Measurements from ENCODE around the gene MRPL44.
"Not testable (repeated sequence)": the region's sequence is repeated elsewhere in the genome, so short reads cannot be mapped to it uniquely, and the experiment has no call there.

MRPL44 gene

DNA sequence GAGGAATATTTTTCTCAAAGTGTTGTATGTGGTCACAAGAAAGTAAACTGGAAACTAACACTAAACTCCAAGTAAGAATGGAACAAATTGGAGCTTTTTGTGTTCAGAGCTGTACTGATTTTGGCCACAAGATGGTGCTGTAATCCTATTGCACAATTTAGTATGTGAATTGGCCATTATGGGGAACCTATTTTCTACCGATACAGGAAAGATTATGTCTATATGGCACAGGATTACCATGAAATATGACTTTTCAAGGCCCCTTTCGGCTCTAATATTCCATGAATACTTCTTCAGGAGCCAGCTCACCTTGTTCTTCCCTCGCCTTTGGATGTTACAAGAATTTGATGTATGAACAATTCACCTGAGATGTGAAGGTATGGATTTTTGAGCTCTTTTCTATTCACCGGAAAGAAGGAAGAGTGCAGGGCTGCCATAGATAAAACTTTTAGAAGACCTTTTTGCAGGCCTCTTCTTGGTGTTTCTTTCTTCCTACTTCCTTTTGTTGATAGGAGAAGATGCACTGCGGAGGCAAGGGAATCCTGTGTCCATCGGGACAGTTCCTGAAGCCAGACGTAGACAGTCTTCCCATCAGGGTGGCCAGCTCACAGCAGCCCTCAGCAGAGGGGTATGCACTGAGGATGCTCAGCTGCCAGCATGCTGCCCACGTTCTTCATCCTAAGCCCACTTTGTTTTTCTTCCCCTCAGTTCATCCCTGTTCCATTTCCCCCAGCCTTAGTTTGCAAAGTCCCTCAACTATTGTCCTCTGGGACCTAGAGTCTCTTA lies 13.3 kb downstream of the MRPL44 start:
- peak; percentile 35 to 45 for DNase-seq (ENCODE audit: low read depth in 2 of 2)

DNA sequence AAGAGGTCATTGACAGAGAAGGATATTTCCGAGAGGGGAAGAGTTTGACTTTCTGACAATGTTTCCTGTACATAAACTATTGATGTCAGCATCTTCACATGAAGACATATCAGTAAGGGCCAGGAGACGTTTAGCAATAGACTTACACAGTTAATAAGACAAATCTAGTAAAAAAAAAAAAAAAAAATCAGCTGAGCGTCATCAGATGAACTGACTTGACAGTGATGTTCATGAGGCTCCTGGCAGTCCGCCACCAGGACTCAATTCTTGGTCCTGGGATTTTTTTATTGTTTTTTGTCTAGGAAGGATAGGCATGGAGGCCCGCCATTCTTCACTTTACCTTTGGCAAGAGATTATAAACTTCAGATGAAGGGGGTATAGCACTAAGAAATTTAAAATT lies 14.5 kb downstream of the MRPL44 start:
- DNase-seq (ENCODE audit: low read depth in 2 of 2): no peak

DNA sequence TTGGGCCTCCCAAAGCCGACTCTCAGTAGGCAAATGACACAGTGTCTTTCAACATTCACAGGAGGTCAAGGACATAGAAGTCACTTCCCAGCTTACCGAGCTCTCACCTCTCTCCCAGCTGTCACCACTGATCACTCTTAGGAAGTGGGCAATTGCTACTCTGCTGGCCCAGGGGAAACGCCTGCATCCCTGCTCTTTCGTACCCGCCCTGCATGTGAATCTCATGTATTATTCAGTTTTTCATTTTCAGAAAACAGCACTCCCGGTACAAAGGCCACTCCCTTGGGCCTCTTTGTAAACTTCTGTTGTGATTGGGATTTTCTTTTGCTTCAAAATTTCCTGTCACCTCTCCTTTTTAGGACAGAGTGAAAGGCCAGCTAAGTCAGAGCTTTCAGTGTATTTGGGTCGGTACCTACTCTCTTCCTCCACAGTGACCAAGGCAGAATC lies 15.4 kb downstream of the MRPL44 start:
- DNase-seq (ENCODE audit: low read depth in 2 of 2): no peak

DNA sequence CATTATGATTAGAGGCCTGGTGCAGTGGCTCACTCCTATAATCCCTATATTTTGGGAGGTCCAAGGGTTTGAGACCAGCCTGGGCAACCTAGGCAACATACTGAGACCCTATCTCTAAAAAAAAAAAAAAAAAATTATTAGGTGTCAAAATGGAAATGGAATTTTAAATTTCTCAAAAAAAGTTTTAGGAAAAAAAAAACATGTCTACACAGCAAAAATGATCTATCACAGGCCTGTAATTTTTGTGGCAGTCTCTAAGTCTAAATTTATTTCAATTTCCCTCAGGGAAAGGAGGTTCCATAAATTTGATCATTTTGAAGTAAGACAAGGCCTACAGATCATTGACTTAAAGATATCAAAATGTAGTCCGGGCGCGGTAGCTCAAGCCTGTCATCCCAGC lies 16.3 kb downstream of the MRPL44 start:
- no peak for DNase-seq (ENCODE audit: low read depth in 2 of 2)

DNA sequence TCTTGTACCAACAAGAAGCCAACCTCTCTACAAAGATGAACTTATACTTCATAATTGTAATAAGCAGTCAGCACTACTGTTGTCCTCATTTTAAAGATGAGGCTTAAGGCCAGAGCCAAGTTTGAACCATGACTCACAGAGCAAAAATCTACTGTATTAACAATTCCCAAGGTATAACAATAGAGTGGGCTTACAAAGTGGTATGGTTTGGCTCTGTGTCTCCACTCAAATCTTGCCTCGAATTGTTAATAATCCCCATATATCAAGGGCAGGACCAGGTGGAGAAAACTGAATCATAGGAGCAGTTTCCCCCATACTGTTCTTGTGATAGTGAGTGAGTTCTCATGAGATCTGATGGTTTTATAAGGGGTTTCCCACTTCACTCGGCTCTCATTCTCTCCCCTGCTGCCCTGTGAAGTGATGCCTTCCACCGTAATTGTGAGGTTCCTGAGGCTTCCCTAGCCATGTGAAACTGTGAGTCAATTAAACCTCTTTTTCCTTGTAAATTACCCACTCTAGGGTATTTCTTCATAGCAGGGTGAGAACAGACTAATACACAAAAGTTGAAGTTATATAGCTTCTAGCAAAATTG lies 19.5 kb downstream of the MRPL44 start:
- peak; percentile 57 for DNase-seq (ENCODE audit: low read depth in 2 of 2)

DNA sequence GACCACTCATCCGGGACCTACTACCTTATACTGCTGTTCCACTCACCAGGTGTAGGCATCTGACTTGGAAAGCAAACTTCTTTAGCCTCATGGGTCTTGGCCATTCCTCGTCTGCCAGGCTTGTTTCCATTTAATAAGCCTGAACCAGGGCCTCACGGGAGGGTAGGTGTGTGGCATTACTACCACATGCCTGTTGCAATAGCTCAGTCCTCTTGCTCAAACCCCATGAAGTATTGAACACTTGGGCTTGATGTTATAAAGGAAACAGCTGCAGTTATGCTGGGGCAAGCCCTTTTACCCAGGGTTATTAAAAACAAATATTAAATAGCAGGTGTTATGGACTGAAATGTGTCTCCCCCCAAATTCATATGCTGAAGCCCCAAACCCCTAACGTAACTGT lies 21.2 kb downstream of the MRPL44 start:
- no peak for DNase-seq (ENCODE audit: low read depth in 2 of 2)

DNA sequence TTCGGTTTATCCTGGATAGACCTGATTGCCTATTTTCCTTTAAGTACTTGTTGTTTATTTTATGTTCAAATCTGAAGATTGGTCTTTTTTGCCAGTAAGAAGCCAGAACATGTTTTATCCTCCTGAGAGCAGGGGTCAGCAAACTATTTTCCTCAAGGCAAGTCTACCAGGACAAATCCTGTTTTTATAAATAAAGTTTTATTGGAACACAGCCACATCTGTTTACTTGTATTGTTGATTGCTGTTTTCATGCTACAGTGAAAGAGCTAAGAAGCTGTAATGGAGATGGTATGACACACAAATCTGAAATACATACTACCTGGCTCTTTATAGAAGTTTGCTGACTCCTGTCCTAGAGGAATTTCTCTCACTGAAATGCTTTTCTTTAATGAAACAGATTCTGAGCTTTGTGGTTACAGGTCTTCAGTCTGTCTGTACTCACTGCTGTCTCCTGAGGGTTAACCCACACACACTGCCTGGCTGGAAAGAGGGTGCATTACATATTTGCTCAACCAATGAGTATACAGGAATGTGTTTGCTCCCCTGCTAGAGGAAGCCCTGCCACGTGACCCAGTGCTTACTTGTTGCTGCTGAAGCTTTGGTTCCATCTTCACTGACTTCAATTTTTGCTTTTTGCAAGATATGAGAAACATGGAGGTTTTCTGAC lies 22.6 kb downstream of the MRPL44 start:
- peak in 1 of 2 experiments; percentile 28 for DNase-seq (ENCODE audit: low read depth in 2 of 2)

DNA sequence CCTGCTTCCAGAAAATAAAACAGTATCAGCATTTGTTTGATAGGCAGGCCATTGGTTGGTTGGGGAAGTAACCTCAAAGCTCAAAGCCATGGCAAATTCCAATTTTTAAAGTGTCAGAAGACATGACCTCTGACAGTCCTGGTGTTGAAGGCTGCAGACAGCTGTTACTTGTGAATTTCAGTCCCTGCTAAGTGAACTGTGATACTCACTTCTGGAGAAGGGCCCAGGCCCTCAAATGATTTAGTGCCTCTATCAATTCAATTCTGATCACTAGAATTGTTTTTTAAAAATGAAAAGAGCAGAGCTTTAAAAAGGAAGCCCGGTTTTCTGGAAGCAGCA lies 23.1 kb downstream of the MRPL44 start:
- DNase-seq (ENCODE audit: low read depth in 2 of 2): no peak

DNA sequence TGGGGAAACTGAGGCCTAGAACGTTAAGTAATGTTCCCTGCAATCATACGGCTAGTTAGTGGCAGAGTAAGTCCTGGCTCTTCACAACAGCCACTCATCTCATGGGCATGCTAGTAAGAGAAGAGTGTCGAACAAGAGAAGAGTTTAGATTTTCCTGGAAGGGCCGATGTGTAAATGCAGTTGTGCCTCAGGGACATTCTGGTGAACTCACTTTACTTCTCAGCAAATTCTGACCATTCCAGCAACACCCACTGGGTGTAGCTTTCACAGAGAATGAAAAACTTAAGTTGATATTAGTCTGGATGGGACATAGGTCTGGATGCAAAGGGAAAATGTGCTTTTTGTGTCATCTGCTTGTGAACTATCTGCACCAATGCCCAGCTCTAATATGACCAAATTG lies 23.5 kb downstream of the MRPL44 start:
- DNase-seq (ENCODE audit: low read depth in 2 of 2): no peak

DNA sequence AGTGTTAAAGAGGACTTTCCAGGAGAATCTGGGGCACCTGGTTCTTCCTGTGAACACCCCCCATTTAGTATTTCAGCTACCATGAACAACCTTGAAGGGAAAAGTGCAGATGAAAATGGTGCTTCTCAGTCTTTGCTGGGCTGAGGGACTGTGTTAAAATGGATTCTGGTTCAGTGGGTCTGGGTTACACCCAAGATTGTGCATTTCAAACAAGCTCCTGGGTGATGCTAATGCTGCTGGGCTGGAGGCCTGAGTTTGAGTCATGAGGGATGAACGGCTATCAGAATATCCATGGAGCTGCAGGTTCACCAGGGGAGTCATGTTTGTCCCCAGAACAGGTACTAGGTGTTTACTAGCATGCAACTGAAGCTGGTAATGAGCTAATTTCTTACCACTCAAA lies 24.0 kb downstream of the MRPL44 start:
- DNase-seq (ENCODE audit: low read depth in 2 of 2): no peak

DNA sequence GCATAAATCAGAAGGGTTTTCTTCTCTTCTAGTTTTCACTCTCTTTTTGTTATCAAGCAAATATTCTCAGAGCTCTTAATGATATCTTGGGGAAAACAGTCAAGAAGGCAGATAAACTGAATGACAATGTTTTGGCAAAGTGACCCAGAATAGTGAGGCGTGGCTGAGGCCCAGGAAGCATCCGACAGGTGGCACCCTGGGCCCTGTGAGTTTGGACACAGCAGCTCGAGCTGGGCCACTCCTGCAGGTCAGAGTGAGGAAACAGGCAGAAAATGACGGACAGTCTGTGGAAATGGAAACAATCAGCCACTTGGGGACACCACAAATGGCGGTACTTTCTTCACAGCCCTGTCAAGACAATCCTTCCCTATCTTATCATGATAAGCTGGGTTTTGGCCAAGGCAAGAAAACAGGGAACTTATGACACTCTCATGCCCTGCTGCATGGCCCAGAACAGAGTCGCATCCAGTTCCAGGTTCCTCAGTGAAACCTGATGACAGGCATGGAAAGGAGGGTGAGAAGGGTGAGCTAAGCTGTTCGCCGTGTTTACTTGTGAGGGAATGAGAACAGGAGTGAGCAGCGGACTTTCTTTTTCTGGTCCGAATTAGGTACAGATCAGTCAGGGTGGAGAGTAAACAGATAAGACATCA lies 32.1 kb downstream of the MRPL44 start:
- no peak for DNase-seq (ENCODE audit: low read depth in 2 of 2)

DNA sequence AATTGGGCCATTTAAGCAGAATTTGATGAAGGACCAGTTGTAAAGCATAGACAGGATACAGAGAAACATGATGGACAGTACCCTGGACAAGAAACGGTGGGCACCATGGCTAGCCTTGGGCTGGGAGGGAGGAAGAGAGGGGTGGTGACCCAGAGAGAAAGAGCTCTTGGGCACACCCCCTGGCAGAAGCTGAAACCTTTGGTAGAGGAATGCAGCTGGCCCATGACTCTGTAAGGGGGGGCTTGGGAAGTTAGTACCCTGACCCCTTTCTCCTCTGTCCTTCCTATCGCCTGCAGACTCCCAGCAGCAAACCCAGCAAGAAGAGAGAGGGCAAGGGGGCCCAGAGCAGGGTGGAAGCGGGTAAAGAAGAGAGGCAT lies 32.6 kb downstream of the MRPL44 start:
- DNase-seq (ENCODE audit: low read depth in 2 of 2): no peak

DNA sequence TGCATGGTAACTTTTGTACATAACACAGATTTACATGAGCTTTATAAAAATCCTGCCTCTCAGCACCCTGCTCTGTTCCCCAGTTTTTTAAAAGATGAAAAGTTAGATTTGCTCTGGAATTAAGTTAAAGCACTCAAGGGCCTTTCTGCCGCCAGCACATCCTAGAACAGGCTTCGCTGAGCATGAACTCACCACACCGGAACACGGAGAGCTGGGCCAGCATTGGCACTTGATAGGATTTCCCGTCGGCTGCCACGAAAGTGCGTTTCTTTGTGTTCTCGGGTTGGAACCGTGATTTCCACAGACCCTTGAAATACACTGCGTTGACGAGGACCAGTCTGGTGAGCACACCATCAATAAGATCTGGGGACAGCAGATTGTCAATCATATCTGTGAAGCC lies 34.3 kb downstream of the MRPL44 start:
- no peak for DNase-seq (ENCODE audit: low read depth in 2 of 2)

DNA sequence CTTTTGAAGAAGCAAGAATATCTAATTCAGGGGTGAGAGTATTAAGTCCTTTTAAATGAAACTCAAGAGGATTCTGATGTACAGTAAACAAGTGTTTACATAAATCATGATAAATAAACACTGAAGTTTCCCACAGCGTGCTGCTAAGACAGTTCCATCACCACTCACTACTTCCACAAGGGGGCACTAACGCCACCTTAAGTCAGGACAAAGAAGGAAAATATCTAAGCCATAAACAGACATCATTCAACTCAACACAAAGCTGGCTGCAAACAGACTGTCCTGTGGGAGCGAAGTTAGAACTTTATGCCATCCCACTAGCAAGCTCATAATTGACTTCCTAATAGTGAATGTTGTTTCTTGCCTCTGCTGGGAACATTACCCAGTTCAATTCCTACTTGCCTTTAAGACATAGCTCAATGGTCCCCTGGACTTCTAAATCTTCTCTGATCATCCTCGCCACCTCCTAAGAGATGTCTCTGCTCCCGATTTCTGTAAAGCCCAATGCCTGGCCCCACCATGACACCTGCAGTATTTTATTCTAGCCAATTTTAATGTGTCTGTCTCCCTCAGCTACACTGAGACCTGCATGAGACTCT lies 36.5 kb downstream of the MRPL44 start:
- peak; percentile 76 to 80 for DNase-seq (ENCODE audit: low read depth in 2 of 2)

DNA sequence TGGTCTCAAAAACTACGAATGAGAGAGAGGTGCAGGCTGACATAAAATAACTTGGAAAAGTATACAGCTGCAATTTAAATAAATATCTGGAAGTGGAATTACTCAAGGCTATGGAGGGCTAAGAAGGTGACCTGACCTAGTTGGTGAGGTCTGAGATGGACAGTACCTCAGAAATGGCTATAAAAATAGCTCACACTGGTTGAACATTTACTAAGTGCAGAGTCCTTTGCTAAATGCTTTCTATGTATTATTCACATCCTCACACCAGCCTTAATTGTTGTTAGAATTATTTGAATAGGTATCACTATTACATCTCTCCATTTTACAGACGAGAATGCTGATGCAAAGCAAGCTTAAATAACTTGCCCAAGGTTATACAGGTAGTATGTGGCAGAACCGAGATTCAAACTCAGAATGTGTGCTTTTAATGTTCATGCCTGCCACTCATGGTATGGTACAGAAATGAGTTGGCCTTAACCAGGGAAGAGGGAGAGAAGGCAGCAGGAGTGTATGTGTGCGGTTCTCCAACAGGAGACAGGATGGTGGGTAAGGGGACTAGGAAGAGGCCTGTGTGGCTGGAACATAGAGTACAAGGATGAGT lies 37.4 kb downstream of the MRPL44 start:
- DNase-seq (ENCODE audit: low read depth in 2 of 2): no peak

DNA sequence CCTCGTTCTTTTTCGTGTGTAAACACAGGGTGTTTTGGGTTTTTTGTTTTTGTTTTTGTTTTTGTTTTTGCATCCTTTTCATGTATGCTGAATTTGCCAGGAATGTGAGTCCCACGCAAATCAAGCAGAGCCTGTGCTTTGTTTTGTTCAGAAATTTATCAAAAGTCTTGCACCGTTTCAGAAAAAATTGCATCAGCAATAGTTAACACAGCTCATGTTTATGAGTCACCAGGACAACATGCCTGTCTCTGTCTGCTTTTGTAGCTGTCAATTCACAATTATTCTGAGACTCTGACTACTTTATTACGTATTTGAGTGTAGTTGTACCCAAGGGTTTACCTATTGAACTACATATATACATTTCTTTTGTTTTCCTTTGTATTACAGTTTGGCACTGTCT lies 38.3 kb downstream of the MRPL44 start:
- peak; percentile 46 to 52 for DNase-seq (ENCODE audit: low read depth in 2 of 2)

DNA sequence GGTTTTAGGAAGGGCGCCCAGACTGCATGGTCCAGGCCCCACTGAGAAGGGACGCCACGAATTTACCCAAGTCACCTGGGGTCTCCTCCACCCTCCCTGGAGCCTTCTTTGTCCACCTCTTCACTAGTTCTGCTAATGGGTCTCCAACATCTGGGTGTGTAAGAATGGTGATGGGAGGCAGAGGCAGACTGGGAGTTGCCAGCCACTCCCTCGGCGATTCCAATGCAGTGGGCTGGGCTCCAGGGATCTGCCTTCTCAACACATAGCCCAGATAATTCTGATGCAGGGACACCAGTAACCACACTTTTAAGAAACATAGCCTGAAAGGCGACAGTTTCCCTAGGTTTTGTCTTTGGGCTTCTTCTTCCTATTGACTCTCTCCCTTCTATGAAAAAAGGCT lies 39.1 kb downstream of the MRPL44 start:
- DNase-seq (ENCODE audit: low read depth in 2 of 2): no peak

DNA sequence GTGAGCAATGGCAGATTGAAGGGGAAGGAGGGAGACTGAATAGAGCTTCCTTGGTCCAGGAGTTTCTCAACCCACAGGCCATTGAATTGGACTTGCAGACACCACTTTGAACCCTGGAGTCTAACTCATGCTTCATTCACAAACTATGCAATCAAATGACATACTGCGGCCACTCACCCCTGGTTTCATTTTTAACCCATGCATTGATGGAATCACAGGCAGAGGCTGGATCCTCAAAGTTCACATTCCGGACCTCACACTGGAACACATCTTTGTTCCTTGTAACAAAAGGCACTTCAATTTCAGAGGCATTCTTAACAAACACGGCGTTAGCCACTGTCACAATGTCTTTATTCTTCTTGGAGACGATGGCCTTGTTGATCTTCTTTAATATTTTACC lies 40.7 kb downstream of the MRPL44 start:
- DNase-seq (ENCODE audit: low read depth in 2 of 2): no peak

DNA sequence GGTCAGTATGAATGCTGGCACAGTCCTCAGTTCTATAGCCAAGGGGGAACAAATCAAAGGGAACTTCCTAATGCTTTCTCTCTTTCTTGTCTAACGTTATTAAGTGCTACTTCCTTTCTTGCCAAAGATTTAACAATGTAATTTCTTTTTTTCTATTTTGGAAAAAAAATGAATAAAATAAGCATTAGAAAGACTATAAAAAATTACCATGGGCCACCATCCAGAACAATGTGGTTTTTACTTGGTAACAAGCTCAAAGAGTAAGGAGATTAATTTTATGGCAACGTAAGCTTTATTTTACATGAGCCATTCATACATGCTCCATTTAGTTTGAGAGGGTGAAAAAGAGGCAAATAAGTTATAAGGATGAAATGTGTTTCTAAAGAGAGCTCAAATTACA lies 41.7 kb downstream of the MRPL44 start:
- no peak for DNase-seq (ENCODE audit: low read depth in 2 of 2)

DNA sequence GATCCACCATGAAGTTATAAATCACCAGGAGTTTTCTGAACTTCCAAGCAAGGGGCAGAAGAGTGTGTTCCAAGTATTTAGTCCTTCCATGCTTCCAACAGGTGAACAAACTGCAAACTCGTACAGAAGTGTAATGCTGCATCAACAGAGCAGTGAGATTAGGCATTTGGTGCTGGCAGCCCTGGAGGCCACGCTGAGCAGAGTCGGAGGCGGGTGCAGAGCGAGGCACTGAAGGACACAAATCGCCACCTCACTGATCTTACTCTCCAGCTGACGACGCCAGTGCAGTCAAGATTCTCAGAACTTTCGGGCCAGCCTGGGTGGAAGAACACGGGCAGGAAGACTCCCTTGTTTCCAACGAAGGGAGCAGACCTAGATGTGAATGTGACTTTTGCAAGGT lies 42.6 kb downstream of the MRPL44 start:
- DNase-seq (ENCODE audit: low read depth in 2 of 2): no peak

DNA sequence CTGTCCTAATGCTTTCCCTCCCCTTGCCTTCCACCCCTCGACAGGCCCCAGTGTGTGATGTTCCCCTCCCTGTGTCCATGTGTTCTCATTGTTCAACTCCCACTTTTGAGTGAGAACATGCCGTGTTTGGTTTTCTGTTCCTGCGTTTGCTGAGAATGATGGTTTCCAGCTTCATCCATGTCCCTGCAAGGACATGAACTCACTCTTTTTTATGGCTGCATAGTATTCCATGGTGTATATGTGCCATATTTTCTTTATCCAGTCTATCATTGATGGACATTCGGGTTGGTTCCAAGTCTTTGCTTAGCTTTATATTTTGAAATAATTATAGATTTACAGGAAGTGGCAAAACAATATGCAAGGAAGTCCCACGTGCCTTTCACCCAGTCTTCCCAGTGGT lies 43.4 kb downstream of the MRPL44 start:
- DNase-seq (ENCODE audit: low read depth in 2 of 2): not testable (repeated sequence)

DNA sequence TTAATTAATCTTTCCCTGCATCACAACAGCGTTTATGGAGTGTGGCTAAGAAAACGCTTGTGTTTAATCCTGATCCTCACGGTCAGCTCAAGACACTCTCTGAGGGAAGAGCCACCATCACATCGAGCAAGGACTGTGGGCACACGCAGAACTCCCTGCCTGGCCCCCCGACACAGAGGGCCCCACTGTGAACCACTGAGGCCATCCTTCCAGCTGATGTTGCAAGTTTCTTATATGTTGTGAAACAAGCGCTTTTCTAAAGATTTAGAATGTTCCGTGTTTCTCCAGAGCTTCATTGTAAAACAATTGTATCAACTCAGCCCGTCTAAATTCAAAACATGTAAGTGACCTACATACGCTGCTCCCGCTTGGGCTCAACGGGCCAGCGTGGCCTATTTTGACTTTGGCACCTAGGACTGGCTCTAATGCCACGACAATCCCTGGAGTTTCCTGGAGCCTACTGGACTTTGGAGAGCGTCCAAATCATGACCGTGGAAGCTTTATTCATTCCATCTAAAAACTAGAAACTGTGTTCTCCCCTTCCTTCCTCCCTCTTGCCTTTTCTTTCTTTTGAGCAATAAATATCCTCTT lies 46.9 kb downstream of the MRPL44 start:
- DNase-seq (ENCODE audit: low read depth in 2 of 2): no peak

All from fibroblast of skin of left quadriceps (primary cell).